NCI-H345 (cell line): ENCODE results near the gene SYNDIG1.

ENCODE experiments used
- DNase-seq: peaks from one replicate; lab custom pipeline; 2025; lab: John Stamatoyannopoulos, UW

The SYNDIG1 gene

GRCh38 chr20:24469116-24469893, at the start of gene SYNDIG1:
Gene SYNDIG1 (plus strand): TSS chr20:24469629. CDS start chr20:24543098, 73,469 bp downstream.
- peak; percentile 75 for DNase-seq

- no peak for DNase-seq
Observed at GRCh38 chr20:24419786-24420185, 49.6 kb upstream of the SYNDIG1 start.

GRCh38 chr20:24420567-24420966, 48.9 kb upstream of the SYNDIG1 start:
- no peak for DNase-seq

GRCh38 chr20:24421071-24421470, 48.4 kb upstream of the SYNDIG1 start:
- no peak for DNase-seq

GRCh38 chr20:24422091-24422760, 47.2 kb upstream of the SYNDIG1 start:
- DNase-seq: no peak

GRCh38 chr20:24423390-24424313, 45.8 kb upstream of the SYNDIG1 start:
- no peak for DNase-seq

GRCh38 chr20:24425523-24426135, 43.8 kb upstream of the SYNDIG1 start:
- no peak for DNase-seq

- no peak for DNase-seq
Observed at GRCh38 chr20:24431279-24432045, 38.0 kb upstream of the SYNDIG1 start.

GRCh38 chr20:24432046-24432442, 37.4 kb upstream of the SYNDIG1 start:
- DNase-seq: no peak

GRCh38 chr20:24436160-24436559, 33.3 kb upstream of the SYNDIG1 start:
- peak; percentile 80 for DNase-seq

- DNase-seq: no peak
Observed at GRCh38 chr20:24437196-24438082, 32.0 kb upstream of the SYNDIG1 start.

GRCh38 chr20:24438331-24438730, 31.1 kb upstream of the SYNDIG1 start:
- no peak for DNase-seq

GRCh38 chr20:24439737-24440387, 29.6 kb upstream of the SYNDIG1 start:
- no peak for DNase-seq

GRCh38 chr20:24441661-24442060, 27.8 kb upstream of the SYNDIG1 start:
- no peak for DNase-seq

- DNase-seq: no peak
Observed at GRCh38 chr20:24442909-24443308, 26.5 kb upstream of the SYNDIG1 start.

- DNase-seq: no peak
Observed at GRCh38 chr20:24443436-24443835, 26.0 kb upstream of the SYNDIG1 start.

GRCh38 chr20:24444526-24445190, 24.8 kb upstream of the SYNDIG1 start:
- no peak for DNase-seq

GRCh38 chr20:24445510-24446170, 23.8 kb upstream of the SYNDIG1 start:
- no peak for DNase-seq

GRCh38 chr20:24446811-24447210, 22.6 kb upstream of the SYNDIG1 start:
- DNase-seq: no peak
